ENCODE results near the gene VSTM2L. TPM values are rescaled to one million over a fixed set of nuclear protein-coding genes. Genes with fewer than 3 reads are reported as not detected.

Gene VSTM2L
- total and polyA plus RNA-seq, 4 donors = 8.0 to 71.6 (median 31.4) TPM

DNA sequence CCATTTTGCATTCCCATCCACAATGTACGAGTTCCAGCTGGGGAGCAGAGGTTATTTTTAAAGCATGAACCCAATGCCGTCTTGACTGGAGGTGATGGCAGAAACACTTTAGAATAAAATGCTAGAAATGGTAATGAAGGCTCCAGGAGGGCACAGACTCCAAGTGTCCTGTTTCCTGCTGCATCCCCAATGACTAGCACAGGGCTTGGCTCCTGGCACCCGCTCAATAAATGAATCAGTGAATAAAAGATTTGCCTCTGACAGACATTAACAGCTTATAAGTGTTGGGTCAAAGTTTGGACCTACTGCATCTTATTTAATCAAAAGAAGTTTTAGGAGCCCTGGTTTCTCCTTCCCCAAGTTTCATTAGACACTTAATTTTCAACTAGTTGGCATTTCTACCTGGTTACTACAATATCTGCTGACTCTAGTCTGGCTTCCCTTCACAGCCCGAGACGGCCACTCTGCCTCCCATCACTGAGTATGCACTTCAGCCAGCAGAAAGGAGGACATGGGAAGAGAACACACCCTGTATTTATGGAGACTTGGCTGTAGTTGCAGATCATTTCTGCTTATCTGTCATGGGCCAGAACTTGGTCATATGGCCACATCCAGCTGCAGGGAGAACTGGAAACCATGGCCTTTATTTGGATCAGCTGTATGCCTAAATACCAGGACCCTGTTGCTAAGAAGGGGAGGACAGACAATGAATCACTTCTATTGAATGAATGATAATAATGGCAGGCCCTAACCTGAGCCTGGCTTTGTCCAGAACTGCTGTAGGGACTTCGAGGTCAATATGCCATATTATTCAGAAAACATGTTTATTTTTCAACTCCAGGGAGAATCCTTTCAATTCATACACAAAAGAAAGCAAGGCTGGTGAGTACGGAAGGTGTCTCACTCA lies 67.3 kb downstream of the VSTM2L start:
- DNase-seq = no peak

DNA sequence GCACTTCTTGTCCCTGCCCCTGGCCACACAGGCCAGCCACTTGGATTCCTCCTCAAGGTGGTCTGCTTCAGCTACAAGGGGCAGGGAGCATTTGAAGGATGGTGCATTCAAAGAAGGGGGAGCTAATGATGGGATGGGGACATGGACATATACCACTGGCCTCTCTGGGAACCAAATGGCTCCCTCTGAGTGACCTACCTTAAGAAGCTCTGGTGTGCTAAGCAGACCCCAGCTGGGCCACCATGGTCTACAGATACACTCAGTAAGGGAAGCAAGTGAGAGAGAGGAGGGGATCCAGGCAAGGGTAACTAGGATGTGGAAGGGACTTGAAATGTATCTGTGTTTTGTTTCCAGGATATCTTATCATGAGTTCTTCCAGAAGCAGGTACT lies 67.9 kb downstream of the VSTM2L start:
- Histone ChIP-seq H3K9me3 (ENCODE audit: control insufficient read depth in 4 of 4, insufficient read depth in 3 of 4, low read length in 3 of 4) (peaks cover 0 to 6% (median 1%) of the 10 kb centered on the region in 4 donors), H3K27me3 (ENCODE audit: control insufficient read depth in 3 of 3, insufficient read depth in 3 of 3, low read length in 2 of 3) (no peaks in the 10 kb centered on the region), H3K4me3 (no peak overlapping the region), H3K27ac (ENCODE audit: low read depth in 1 of 2, low read length in 1 of 2) (no peak overlapping the region), H3K4me1 (ENCODE audit: control insufficient read depth in 5 of 5, insufficient read depth in 5 of 5, low read length in 5 of 5) (peaks cover 0 to 8% (median 0%) of the 10 kb centered on the region in 5 donors), H3K36me3 (ENCODE audit: control insufficient read depth in 4 of 4, insufficient read depth in 4 of 4, low read length in 4 of 4) (no peaks in the 10 kb centered on the region), H3K9ac (ENCODE audit: insufficient read depth in 1 of 2, low read length in 2 of 2) (no peak overlapping the region)
- DNase-seq (no peak), ATAC-seq (ENCODE audit: insufficient read depth, low FRiP score) (no peak)
- TF ChIP-seq, protein P1, sequence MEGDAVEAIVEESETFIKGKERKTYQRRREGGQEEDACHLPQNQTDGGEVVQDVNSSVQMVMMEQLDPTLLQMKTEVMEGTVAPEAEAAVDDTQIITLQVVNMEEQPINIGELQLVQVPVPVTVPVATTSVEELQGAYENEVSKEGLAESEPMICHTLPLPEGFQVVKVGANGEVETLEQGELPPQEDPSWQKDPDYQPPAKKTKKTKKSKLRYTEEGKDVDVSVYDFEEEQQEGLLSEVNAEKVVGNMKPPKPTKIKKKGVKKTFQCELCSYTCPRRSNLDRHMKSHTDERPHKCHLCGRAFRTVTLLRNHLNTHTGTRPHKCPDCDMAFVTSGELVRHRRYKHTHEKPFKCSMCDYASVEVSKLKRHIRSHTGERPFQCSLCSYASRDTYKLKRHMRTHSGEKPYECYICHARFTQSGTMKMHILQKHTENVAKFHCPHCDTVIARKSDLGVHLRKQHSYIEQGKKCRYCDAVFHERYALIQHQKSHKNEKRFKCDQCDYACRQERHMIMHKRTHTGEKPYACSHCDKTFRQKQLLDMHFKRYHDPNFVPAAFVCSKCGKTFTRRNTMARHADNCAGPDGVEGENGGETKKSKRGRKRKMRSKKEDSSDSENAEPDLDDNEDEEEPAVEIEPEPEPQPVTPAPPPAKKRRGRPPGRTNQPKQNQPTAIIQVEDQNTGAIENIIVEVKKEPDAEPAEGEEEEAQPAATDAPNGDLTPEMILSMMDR (IDR thresholded peaks at IDR 0.05; ENCODE audit: control extremely low read depth, extremely low read depth) = no peak

More for the DNA sequence above, 67.3 kb downstream of the VSTM2L start:
- Histone ChIP-seq H3K9ac (ENCODE audit: insufficient read depth in 1 of 2, low read length in 2 of 2) (no peak overlapping the region), H3K4me1 (ENCODE audit: control insufficient read depth in 5 of 5, insufficient read depth in 5 of 5, low read length in 5 of 5) (peaks cover 0 to 8% (median 0%) of the 10 kb centered on the region in 5 donors), H3K9me3 (ENCODE audit: control insufficient read depth in 4 of 4, insufficient read depth in 3 of 4, low read length in 3 of 4) (peaks cover 0 to 6% (median 1%) of the 10 kb centered on the region in 4 donors), H3K27me3 (ENCODE audit: control insufficient read depth in 3 of 3, insufficient read depth in 3 of 3, low read length in 2 of 3) (no peaks in the 10 kb centered on the region), H3K36me3 (ENCODE audit: control insufficient read depth in 4 of 4, insufficient read depth in 4 of 4, low read length in 4 of 4) (no peaks in the 10 kb centered on the region), H3K27ac (ENCODE audit: low read depth in 1 of 2, low read length in 1 of 2) (no peak overlapping the region), H3K4me3 (no peak overlapping the region)
- WGBS, 2 donors = 85 to 86% methylated on average over 7 of the region's 7 CpGs
- ATAC-seq (ENCODE audit: insufficient read depth, low FRiP score) = no peak
- TF ChIP-seq, protein P1 (IDR thresholded peaks at IDR 0.05; ENCODE audit: control extremely low read depth, extremely low read depth) = no peak

DNA sequence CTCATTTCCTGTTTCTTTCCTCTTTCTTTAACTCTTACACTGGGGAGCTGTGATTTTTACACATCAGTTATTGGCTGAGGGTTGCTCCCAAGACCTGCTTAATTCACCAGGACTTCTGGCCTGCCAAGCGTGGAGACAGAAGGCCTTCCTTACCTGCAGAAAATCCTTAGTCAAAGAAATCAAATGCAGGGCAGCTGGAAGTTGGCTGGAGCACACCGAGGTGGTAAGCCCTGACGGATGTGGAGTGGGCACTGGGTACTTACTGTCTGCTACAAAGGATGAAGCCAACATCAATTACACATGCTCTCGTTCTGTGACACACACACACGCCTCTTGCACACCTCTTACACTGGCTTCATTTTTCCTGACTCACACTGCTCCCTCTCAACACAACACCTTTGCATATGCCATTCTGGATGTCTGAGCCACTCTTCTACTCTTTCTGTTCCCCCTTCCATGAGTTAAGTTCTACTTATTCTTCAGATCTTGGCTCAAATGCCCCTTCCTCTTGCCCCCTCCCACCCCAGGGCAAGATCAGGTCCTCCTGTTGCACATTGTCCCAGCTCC lies 68.7 kb downstream of the VSTM2L start:
- TF ChIP-seq, protein P1 (IDR thresholded peaks at IDR 0.05; ENCODE audit: control extremely low read depth, extremely low read depth) = no peak
- no peak for DNase-seq
- H3K27ac ChIP-seq (ENCODE audit: low read depth in 1 of 2, low read length in 1 of 2) = no peak overlapping the region
- H3K4me3 ChIP-seq = no peak overlapping the region
- no peaks in the 10 kb centered on the region for H3K27me3 ChIP-seq (ENCODE audit: control insufficient read depth in 3 of 3, insufficient read depth in 3 of 3, low read length in 2 of 3)
- no peak for ATAC-seq (ENCODE audit: insufficient read depth, low FRiP score)
- WGBS, 2 donors = 97 to 98% methylated on average over 5 of the region's 5 CpGs
- peaks cover 0 to 2% (median 0%) of the 10 kb centered on the region in 4 donors for H3K36me3 ChIP-seq (ENCODE audit: control insufficient read depth in 4 of 4, insufficient read depth in 4 of 4, low read length in 4 of 4)
- peaks cover 0 to 8% (median 0%) of the 10 kb centered on the region in 5 donors for H3K4me1 ChIP-seq (ENCODE audit: control insufficient read depth in 5 of 5, insufficient read depth in 5 of 5, low read length in 5 of 5)
- no peak overlapping the region for H3K9ac ChIP-seq (ENCODE audit: insufficient read depth in 1 of 2, low read length in 2 of 2)
- peaks cover 0 to 6% (median 1%) of the 10 kb centered on the region in 4 donors for H3K9me3 ChIP-seq (ENCODE audit: control insufficient read depth in 4 of 4, insufficient read depth in 3 of 4, low read length in 3 of 4)
